ENCODE data around the gene AGER. TPM values are rescaled to one million over a fixed set of nuclear protein-coding genes. Genes with fewer than 3 reads are reported as not detected.

Gene AGER
- polyA plus RNA-seq, 4 donors: 10.8 to 37.0 (median 20.3) TPM

DNA sequence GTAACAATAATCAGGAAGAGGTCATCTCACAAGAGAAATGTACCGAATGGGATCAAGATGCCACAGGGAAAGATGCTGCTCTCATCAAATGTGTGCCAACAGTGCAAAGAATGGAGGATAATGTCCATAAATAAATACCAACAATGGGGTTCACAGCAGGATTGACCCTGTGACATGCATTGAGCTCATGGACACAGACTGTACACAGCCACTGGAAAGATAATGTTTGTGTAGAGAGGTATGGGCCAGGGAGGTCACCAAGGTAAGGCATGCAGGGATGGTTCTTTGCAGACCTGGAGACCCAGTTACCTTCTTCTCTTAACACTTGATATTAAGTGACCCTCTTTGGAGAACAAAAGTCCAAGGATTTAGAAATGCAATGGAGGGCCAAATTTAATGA is 9.6 kb downstream of the AGER start:
- DNase-seq (ENCODE audit: low read depth in 4 of 4, low spot score in 2 of 4): no peak

DNA sequence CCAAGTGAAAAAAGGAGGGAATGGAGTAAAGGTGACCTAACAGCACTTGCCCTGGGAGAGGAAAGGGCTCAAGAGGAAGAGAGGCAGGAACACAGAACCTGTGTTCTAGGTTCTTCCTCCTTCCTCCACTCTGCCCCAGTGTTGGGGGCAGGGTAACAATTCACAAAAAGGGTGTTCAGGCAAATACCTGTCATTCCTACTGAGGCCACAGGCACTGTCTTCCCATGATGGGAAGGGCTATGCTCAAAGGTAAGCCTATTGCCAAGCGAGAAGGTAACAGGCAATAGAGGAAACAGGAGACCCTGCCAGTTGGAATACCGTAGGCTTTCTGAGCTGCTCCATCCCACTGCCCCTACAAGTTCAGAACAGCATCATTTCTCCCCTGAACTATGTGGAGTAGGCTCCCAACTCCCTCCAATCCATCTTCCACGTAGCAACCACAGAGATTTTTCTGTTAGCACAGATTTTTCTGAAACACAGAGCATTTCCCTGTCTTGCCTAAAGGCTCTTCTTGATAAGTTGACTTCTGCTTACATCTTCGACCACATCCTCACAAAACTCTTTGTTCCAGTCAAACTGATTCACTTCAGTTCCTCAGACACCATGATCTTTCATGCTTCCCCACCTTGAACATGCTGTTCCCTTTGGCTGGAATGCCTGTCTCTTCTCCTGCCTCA is 10.9 kb downstream of the AGER start:
- DNase-seq (ENCODE audit: low read depth in 4 of 4, low spot score in 2 of 4): no peak

DNA sequence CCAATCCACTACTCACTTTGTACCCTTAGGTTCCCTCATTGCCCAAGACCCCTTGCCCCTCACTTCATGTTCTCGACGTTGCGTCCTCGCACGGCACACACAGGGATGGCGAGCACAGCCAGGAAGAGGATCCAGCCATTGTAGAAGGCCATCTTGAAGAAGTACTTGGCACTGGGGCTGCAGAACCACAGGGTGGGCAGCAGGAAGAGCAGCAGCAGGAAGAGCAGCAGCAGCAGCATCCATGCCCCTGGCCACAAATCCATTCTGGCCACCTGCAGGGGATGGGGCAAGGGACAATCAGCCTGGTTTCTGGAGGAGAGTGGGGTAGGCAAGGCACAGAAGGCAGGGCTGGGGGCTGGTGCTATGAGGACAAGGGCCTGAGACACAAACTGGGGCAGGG is 12.8 kb downstream of the AGER start:
- DNase-seq (ENCODE audit: low read depth in 4 of 4, low spot score in 2 of 4): no peak

DNA sequence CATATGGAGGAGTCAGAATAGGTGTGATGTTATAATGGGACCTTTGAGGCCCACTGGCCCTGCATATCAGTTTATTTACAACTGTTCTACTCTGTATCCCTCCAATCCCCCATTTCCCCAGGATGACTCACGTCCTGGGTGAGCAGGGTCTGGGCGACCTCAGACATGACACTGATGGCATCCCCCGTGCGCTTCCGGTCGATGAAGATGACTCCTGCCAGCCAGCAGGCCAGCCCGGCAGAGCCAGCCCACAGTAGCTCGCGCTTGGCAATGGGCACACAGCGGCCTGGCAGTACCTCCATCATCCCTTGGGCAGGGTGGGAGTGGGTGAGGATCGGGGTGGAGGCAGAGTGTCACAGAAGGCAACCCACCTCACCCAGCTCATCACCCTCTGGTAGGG is 13.8 kb downstream of the AGER start:
- DNase-seq (ENCODE audit: low read depth in 4 of 4, low spot score in 2 of 4): no peak

DNA sequence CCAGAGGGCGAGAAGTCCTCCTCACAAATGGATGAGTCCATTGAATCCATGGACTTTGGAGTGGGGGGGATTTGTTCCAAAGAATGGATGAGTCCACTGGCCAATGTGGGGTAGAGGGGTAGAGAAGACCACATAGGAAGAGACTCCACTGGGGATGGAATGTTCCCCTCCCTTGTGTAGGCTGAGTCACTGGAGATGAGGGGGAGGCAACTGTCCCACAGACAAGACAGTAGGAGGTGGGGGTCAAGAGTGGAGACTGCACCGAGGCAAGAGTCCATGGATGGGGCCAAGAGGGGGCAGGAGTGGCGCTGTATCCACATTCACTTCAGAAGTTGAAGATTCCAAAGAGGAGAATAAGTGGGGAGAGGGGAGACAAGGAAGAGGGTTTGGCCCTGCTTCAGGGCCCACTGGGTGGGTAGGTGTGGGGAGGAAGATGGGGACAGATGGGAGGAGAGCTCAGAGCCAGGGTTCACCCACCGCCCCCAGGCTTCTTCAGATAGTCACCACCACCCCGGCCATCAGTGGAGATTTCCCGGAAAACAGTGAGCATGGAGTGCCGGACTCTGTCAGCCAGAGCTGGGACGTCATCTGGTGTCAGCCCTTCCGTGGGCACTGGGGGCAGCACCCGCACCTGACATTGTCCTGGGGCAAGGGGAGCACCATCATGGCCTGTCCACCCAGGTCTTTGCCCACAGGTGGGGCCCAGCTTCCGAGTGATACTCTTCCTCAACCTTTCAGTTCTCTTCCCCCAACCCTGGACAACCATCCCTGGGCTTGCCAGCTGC is 15.1 kb downstream of the AGER start:
- DNase-seq (ENCODE audit: low read depth in 4 of 4, low spot score in 2 of 4): no peak

DNA sequence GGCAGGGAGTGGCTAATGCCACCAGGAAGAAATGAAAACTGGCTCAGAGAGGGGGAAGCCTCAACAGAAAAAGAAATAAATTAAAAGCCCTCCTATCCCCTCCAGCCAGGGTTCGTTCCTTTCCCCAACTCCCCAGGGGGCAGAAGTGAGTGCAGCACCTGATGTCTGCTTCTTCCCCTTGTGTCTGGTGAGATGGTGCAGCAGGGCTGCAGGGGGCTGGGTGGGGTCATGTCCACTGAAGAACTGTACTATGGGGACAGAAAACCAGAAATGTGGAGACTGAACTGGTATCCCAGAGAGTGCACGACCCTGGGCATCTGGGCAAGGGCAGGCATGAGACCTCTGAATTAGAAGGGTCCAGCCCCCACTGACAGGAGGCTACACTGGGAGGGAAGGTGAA is 15.7 kb downstream of the AGER start:
- DNase-seq (ENCODE audit: low read depth in 4 of 4, low spot score in 2 of 4): no peak

DNA sequence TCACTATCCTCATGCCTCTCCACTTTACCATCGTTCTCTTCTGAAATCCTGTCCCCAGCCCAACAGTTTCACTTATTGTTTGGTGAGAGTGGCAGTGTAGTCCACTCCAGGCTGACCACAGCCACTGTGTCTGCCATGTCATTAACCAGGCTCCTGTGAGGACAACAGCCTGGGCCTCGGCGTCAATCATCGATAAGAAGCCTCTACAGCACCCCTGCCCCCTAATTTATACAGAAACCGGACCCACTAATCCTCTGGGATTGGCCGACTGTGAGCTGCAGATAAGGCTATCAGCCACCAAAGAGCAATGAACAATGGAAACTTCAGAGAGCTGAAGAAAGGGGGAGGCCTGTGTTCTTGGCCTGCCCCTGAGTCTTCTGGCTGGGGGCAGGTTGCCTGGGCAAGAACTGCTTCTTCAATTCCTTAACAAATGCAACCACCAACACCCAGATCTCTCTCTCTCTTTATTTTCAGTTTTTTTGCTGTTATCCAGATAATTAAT is 16.2 kb downstream of the AGER start:
- no peak for DNase-seq (ENCODE audit: low read depth in 4 of 4, low spot score in 2 of 4)

DNA sequence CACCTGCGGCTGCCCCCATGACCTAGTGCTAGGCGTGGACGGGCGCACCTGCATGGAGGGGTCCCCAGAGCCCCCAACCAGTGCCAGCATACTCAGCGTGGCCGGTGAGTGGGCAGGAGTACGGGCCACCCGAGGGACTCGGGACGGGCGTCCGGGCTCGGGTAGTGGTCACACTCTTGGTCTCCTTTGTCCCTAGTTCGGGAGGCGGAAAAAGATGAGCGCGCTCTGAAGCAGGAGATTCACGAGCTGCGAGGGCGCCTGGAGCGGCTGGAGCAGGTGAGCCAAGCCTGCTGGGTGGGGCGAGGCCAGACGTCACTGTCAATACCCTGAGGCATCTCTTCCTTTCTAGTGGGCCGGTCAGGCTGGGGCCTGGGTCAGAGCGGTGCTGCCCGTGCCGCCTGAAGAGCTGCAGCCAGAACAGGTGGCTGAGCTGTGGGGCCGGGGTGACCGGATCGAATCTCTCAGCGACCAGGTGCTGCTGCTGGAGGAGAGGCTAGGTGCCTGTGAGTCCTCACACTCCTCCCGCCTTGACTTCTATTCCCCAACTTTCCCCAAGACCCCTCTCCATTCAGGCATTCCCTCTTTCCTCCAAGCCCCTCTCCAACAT is 16.8 kb downstream of the AGER start:
- DNase-seq (ENCODE audit: low read depth in 4 of 4, low spot score in 2 of 4): no peak

DNA sequence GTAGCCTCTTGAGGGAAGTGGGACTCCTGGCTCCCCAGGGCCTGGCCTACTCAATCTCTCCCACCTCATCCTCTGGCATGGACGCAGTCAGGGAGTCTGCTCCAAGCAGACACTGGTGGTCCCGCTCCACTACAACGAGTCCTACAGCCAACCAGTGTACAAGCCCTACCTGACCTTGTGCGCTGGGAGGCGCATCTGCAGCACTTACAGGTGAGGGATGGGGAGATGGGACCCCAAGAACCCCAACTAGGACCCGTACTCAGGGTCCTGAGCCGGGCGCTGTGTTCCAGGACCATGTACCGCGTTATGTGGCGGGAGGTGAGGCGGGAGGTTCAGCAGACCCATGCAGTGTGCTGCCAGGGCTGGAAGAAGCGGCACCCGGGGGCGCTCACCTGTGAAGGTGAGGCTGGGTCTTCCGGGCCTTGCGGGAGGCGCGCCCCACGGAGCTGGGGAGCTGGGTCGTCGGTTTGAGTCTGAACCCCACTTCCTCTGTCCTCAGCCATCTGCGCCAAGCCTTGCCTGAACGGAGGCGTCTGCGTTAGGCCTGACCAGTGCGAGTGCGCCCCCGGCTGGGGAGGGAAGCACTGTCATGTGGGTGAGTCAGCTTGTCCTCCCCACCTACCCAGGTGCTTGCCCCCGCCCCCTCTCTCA is 17.5 kb downstream of the AGER start:
- no peak for DNase-seq (ENCODE audit: low read depth in 4 of 4, low spot score in 2 of 4)

DNA sequence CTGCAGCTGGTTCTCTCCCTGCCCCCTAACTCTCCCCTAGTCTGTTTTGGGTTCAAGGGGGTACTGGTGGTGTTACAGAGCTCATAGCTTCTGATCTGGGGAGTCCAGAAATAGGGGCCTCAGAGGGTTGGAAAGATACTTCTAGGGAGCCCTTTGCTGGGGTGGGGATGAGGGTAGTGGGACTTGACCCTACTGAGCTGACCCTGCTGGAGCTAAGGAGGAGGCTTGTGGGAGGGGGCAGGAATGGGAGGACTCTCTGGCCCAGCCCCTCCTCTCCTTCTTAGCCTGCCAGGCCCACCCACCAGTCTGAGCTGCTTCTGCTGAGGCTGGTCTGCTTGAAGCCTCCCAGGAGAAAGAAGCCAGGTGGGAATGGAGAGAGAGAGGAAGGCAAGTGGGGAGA is 19.8 kb downstream of the AGER start, which contains the start of gene EGFL8:
Gene EGFL8, plus strand, starts transcription at position 301 of the 400 bp plus-strand sequence. CDS start 1,571 bp downstream, outside the sequence.
- DNase-seq (ENCODE audit: low read depth in 4 of 4, low spot score in 2 of 4): no peak

DNA sequence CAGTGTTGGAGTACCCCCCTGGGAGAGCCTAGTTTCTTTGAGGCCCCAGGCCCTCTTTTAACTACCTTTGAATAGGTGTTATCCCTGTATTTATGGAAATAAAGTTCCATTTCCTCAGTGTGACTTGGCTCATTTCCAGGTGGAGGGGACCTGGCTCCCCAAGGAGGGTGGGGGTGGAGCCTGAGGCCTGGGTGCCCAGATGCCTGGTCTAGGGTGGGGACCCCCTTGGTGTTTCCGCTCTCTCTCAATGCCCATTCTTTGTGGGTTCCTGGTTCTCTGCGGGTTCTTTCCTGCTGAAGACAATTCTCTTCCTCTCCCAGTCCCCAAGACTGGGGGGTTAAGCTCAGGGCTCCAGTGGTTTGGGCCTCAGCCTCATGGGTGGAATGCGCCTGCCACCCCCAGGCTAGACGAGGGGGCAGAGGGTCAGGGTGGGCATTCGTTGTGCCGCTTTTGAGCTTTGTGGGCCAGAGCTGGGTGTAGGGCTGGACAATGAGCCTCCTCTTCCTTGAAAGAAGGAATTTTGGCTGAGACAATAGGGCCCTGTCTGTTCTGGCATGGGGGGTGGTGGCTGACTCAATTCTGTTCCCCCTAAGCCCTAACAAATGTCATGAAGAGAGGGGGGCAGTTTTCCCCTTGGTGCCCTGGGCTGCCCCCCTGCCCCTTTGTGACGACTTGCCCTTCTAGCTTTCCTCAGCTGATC is 20.3 kb downstream of the AGER start:
- no peak for DNase-seq (ENCODE audit: low read depth in 4 of 4, low spot score in 2 of 4)

DNA sequence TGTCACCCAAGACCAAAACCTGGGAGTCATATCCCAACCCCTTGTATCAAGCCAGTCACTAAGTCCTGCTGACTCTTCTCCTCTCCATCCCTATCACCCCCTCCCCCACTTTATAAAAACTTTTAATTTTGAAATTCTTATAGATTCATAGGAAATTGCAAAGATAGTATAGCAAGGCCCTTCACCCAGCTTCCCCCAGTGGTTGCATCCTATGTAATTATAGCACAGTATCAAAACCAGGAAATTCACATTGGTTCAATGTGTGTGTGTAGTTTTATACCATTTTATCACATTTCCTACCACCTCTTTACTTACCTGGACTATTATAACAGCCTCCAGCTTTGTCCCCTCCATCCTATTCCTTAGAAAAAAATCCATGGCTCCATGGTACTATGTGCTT is 26.0 kb downstream of the AGER start:
- DNase-seq (ENCODE audit: low read depth in 4 of 4, low spot score in 2 of 4): no peak

DNA sequence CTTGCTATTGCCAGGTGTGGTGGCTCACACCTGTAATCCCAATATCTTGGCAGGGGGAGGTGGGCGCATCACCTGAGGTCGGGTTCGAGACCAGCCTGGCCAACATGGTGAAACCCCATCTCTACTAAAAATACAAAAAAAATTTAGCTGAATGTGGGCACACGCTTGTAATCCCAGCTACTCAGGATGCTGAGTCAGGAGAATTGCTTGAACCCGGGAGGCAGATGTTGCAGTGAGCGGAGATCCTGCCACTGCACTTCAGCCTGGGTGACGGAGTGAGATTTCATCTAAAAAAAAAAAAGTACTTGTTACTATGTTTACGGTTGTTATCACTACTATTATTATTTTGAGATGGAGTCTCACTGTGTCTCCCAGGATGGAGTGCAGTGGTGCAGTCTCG is 27.2 kb downstream of the AGER start:
- no peak for DNase-seq (ENCODE audit: low read depth in 4 of 4, low spot score in 2 of 4)

DNA sequence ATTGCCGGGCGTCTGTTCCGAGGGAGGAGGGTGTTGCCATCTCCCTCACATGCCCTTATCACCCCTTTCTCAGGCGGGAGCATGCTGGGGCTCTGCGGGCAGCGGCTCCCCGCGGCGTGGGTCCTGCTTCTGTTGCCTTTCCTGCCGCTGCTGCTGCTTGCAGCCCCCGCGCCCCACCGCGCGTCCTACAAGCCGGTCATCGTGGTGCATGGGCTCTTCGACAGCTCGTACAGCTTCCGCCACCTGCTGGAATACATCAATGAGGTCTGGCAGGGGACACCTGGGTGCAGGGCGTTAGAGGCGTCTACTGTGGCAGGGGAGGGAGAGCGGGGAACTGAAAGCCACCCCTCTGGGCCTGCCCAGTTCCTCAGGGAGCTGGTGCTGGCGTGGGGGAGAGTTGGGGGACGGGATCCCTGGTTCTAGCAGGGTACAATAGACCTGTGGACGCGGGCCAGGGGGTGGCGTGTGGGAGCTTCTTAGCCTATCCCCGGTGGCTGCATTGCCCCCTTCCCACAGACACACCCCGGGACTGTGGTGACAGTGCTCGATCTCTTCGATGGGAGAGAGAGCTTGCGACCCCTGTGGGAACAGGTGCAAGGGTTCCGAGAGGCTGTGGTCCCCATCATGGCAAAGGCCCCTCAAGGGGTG is 29.4 kb downstream of the AGER start:
- DNase-seq (ENCODE audit: low read depth in 4 of 4, low spot score in 2 of 4): no peak

DNA sequence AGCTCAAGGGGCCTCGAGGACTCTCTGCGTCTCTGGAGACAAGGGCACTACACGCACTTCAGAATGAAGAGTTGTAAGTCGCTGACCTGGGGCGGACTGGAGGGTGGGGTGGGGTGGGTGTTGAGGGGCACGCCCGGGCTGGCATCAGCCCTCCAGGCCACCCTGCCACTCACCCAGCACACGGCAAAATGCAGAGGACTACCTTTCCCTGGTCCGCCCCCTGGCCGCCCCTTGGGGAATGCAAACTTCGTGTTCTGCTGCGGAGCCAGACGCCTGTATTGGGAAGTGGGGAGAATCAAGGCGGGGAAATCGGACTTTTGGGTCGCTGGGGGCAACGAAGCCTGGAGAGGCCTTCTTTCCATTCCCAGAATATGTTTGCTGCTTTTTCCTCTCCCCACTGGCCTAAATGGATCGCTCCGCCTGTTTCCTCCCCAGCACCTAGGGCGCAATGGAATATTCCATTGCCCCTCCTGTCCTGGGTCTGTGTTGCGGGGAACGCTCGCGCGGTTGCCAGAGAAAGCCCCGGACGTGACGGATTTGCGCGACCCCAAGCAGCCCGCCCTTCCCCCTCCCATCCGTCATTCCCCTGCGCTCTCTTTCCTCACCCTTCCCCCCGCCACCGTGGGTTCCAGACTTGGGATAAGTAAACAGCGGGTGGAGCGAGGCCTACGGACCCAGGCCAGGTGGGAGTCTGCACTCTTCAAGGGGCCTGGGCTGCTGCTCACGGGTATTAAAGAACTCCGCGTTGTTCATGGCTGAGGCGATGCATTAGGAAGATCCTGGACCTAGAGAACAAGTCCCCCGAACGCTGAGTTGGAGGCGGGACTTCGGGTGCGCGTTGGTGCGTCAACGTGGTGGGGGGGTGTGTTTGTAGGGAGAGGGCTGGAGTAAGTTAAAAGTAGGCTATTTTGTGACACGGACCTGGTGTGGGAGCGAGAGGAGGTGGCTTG is 30.2 kb downstream of the AGER start, which contains the start of gene PPT2:
Gene PPT2, plus strand, starts transcription at position 578 of the 950 bp plus-strand sequence. CDS start 454 bp downstream, outside the sequence.
- peak; percentile 89 to 92 (median 91) for DNase-seq (ENCODE audit: low read depth in 4 of 4, low spot score in 2 of 4)

DNA sequence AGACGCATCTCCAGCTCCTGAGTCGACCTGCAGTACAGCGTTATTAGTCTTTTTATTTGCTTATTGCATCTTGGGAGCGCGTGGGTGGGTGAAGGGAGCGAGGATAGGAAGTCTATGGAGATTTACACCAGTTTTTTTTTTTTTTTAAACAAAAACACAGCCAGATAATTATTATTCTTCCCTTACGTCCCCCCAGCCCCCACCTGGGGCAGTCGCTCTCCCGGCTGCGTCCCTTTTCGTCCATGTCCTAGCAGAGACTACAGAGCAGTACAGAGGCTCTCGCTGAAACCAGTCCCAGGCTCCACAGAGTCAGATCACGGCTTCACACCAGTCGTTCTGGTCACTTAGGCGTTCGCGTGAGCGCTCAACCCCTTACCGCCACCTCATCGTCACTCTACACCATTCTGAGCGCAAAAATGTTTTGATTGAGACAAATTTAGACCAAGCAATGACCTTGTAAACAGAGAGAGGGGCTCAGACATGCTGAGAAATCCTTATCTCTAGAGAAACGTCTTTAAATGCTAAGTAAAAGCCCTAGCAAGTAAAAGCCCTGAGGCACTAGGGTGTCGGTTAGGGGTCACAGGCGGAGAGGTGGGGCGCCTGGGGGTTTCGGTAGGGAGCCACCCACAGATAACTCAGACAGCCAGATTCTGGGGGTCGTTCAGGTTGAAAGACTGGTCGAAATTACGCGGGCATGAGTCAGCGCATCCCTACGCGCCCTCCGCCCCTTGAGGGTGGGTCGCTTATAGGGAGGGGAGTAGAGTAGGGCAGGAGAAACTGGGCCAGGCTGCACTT is 31.1 kb downstream of the AGER start:
- DNase-seq (ENCODE audit: low read depth in 4 of 4, low spot score in 2 of 4): no peak

DNA sequence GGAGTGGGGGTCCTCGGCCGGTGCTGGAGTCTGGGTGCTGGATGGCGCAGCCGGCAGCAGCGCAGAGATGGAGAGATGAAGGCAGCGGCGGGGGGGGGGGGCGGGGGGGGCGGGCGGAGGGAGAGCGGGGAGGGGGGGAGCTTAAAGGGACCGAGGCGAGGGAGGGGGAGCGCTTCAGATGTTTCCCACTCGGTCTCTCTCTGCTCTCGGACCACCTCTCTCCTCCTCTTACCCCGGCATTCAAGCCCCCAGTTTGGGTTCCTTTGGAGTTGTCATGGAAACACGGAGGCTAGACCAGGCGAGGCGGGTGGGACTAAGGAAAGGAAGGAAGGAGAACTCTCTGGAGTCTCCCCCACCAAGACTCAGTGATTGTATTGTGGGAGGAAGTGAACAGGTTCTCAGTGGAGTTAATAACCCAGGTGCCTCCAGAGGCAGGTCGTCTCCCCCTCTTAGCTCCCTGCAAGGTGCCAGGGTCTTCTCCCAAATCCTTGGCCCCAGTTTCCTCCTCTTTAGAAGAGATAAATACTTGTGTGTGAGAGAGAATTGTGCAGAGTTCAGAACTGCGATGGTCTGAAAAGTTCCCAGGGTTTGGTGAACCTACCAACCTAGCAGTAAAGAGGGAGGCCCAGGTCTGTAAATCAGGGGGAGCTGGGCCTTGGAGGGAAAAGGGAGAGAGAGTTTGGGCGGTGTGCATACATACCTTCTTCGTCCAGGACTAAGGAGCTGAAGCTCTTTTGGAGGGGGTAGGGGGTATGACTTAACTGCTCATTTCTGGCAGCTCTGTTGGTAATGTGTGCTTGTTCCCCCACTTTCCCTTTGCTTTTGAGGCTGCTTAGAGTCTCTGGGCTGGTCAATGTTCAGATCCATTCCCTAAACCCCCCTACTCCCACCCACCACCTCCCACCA is 31.9 kb downstream of the AGER start, which contains the start of gene PRRT1:
Gene PRRT1, minus strand, starts transcription at position 77 of the 906 bp plus-strand sequence. CDS start 112 bp downstream, outside the sequence.
- DNase-seq (ENCODE audit: low read depth in 4 of 4, low spot score in 2 of 4): no peak
